ENCODE results near the gene OLFML3.

OLFML3 gene

DNA sequence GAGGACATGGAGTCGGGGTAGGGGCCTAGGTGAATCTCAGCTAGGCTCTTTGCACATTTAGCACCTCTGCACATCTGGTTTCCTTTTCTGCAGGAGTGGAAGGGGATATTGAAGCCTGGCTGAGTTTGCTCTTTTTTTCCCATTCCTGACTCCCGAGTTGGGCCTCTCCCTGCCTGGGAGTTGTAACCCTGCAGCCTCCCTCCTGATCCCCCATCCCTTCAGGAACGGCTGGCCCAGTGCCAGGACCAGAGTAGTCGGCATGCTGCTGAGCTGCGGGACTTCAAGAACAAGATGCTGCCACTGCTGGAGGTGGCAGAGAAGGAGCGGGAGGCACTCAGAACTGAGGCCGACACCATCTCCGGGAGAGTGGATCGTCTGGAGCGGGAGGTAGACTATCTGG, 836 bp downstream of the OLFML3 start:
- DNase-seq (ENCODE audit: low read depth), result no peak
- in situ Hi-C loops (cut with HindIII; ENCODE audit: low sequenced_read_pairs), result no loop called here

GRCh38 chr1:113981962-113982931, 3.0 kb downstream of the OLFML3 start:
- no peak overlapping the region for H3K4me3 ChIP-seq (ENCODE audit: low read depth, low read length)
- DNase-seq (ENCODE audit: low read depth), result peak; percentile 36
- TF ChIP-seq CTCF (IDR thresholded peaks at IDR 0.05; ENCODE audit: low read depth, low read length, missing control alignments), result no peak
- in situ Hi-C loops (cut with HindIII; ENCODE audit: low sequenced_read_pairs), result no loop called here

More for the DNA sequence above, 836 bp downstream of the OLFML3 start:
- peak overlapping the region; percentile 27 for H3K4me3 ChIP-seq (ENCODE audit: low read depth, low read length)
- no peak for TF ChIP-seq CTCF (IDR thresholded peaks at IDR 0.05; ENCODE audit: low read depth, low read length, missing control alignments)

DNA sequence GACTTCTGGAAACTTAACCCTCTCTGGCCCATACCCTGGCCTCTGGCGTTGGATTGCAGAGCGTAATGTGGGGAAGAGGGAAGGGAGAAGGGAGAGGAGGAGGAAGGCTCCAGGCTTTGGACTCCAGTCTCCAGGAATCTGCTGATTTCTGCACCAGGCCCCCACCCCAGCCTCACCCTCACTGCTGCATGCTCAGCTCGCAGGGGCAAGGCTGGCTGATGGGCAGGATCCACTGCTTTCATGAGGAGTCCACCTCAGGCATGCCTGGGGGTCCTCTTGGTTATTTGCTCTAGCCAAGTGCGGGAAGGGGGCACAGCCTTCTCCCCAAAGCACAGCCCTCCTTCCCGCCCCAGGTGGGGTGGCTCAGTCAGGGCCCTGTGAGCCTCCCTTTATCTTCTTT, 3.7 kb downstream of the OLFML3 start:
- TF ChIP-seq CTCF (IDR thresholded peaks at IDR 0.05; ENCODE audit: low read depth, low read length, missing control alignments), result no peak
- in situ Hi-C loops (cut with HindIII; ENCODE audit: low sequenced_read_pairs), result no loop called here
- no peak overlapping the region for H3K4me3 ChIP-seq (ENCODE audit: low read depth, low read length)
- no peak for DNase-seq (ENCODE audit: low read depth)

GRCh38 chr1:113983391-113983790, 4.1 kb downstream of the OLFML3 start:
- H3K4me3 ChIP-seq (ENCODE audit: low read depth, low read length), result no peak overlapping the region
- DNase-seq (ENCODE audit: low read depth), result no peak
- in situ Hi-C loops (cut with HindIII; ENCODE audit: low sequenced_read_pairs), result no loop called here
- no peak for TF ChIP-seq CTCF (IDR thresholded peaks at IDR 0.05; ENCODE audit: low read depth, low read length, missing control alignments)

GRCh38 chr1:113983826-113984225, 4.6 kb downstream of the OLFML3 start:
- in situ Hi-C loops (cut with HindIII; ENCODE audit: low sequenced_read_pairs), result no loop called here
- no peak for DNase-seq (ENCODE audit: low read depth)
- no peak overlapping the region for H3K4me3 ChIP-seq (ENCODE audit: low read depth, low read length)
- TF ChIP-seq CTCF (IDR thresholded peaks at IDR 0.05; ENCODE audit: low read depth, low read length, missing control alignments), result no peak

DNA sequence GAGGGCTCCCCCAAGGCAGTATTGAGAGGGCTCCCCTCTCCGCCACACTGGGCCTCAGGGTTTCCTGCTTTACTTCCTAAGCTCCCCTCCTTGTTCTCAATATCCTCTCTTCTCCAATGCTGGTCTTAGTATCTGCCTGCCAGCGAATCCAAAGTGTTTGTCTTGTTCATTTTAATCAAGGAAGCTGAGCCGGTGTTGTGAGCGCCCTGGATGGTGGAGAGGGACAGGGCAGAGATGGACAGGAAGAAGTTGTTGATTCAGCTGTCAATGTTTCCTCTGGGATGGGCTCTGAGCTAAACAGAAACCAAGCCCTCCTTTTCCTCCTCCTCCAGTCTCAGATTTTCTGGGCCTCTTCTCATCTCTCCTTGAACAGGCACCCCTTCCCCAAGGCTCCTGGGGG, 5.4 kb downstream of the OLFML3 start:
- H3K4me3 ChIP-seq (ENCODE audit: low read depth, low read length), result no peak overlapping the region
- DNase-seq (ENCODE audit: low read depth), result no peak
- in situ Hi-C loops (cut with HindIII; ENCODE audit: low sequenced_read_pairs), result no loop called here
- TF ChIP-seq CTCF (IDR thresholded peaks at IDR 0.05; ENCODE audit: low read depth, low read length, missing control alignments), result no peak
